Measurements from ENCODE around the gene MTX2.

MTX2 gene

GRCh38 chr2:176383836-176384442 is 114.7 kb downstream of the MTX2 start:
- DNase-seq: no peak

- DNase-seq: no peak
Measured at GRCh38 chr2:176385219-176385759, 116.0 kb downstream of the MTX2 start.

- DNase-seq: no peak
Measured at GRCh38 chr2:176385838-176386237, 116.6 kb downstream of the MTX2 start.
